PC-3 (cell line): Measurements from ENCODE around the gene IL10.
A peak's percentile ranks its signal among the peaks of the same experiment; 100 is the strongest.

ENCODE experiments used
- EZH2 ChIP-seq: fragments of 300-600 bp; sonication (generic); IDR thresholded peaks from one replicate; pipeline ENCODE4 v1.6.1; 2017; ENCODE audit warnings: antibody characterized with exemption, mild to moderate bottlenecking, low read length; ENCODE audit not compliant: unreplicated experiment
- TF ChIP-seq, protein P1 (sequence below): fragments of 300-600 bp; sonication (generic); conservative IDR thresholded peaks from 2 replicates; pipeline ENCODE4 v1.5.1; 2017; ENCODE audit warnings: antibody characterized with exemption, low read depth, mild to moderate bottlenecking, low read length

DNA sequence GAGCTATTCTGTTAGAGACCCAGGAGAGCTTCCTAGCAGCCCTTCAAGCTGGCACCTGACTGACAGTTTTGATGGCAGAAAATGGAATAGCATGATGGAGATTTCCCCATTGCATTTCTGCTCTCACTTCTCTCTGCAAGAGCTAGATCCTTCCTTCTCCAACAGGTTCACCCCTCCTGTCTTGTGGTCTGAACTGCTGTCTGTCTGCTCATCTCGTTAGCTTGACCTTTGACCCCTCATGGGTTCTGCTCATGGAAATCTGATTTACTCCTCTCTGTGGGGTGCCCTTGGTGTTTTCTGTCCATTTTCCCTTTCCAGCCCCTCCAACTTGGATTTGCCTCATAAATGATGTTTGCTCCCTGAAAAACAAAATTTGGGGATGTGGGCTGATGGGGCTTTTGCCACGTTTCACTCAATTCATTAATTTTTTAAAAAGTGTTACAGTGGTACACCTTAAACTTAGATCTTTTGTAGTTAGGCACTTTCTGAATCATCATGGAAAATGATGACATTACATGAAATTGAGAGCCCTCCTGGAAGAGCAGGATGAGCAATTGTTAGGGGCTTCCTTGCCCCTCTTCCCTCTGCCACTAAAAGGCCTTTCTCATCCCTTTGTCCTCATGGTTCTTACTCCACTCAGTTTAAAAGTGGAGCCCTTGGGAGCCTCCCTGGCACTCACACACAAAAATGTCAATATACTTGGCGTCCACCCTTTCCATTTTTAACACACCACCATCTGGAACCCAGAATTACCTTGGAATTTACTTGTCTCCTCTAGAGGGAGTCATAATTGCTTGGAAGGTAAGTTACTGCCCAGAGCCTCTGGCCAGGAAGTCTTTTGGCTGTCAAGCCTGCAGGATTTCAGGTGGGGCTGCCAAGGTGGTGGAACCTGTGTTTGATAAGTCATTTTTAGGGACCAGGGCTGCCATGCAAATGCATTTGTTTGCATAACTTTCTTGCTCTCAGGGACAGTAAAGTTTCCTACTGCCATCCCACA lies 33.6 kb downstream of the IL10 start:
- no peak for TF ChIP-seq EZH2
- TF ChIP-seq, protein P1, sequence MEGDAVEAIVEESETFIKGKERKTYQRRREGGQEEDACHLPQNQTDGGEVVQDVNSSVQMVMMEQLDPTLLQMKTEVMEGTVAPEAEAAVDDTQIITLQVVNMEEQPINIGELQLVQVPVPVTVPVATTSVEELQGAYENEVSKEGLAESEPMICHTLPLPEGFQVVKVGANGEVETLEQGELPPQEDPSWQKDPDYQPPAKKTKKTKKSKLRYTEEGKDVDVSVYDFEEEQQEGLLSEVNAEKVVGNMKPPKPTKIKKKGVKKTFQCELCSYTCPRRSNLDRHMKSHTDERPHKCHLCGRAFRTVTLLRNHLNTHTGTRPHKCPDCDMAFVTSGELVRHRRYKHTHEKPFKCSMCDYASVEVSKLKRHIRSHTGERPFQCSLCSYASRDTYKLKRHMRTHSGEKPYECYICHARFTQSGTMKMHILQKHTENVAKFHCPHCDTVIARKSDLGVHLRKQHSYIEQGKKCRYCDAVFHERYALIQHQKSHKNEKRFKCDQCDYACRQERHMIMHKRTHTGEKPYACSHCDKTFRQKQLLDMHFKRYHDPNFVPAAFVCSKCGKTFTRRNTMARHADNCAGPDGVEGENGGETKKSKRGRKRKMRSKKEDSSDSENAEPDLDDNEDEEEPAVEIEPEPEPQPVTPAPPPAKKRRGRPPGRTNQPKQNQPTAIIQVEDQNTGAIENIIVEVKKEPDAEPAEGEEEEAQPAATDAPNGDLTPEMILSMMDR: peak; percentile 95
